Neural cell (in vitro differentiated cells): ENCODE results near the gene RERE.

ENCODE experiments used
- CTCF ChIP-seq: fragments of 450-650 bp; IDR thresholded peaks from 2 replicates; pipeline ENCODE4 v1.5.1; 2014; ENCODE audit warnings: antibody characterized with exemption, mild to moderate bottlenecking, moderate library complexity; ENCODE audit not compliant: poor library complexity, severe bottlenecking
- EP300 ChIP-seq: fragments of 450-650 bp; conservative IDR thresholded peaks from 2 replicates; pipeline ENCODE4 v1.6.1; 2014; ENCODE audit warnings: antibody characterized with exemption, mild to moderate bottlenecking, moderate library complexity; ENCODE audit not compliant: poor library complexity, severe bottlenecking
- EZH2 ChIP-seq: fragments of 200-600, 300-800 bp; shearing (Covaris generic), sonication (generic); IDR thresholded peaks from 2 replicates; pipeline ENCODE4 v1.6.1; 2014; ENCODE audit warnings: antibody characterized with exemption, low read length, borderline replicate concordance, mild to moderate bottlenecking; ENCODE audit not compliant: insufficient read depth, poor library complexity, severe bottlenecking
- POLR2AphosphoS5 ChIP-seq: IDR thresholded peaks from 2 replicates; pipeline ENCODE4 v1.6.1; 2012
- REST ChIP-seq: IDR thresholded peaks from 2 replicates; pipeline ENCODE4 v1.6.1; 2012; ENCODE audit warnings: borderline replicate concordance
- TAF1 ChIP-seq: IDR thresholded peaks from 2 replicates; pipeline ENCODE4 v1.6.1; 2012; ENCODE audit warnings: low read depth

- TF ChIP-seq CTCF (no peak), EP300 (no peak), POLR2AphosphoS5 (no peak), EZH2 (no peak), REST (no peak), TAF1 (no peak)
Measured at GRCh38 chr1:8860738-8861516, 43.5 kb upstream of the RERE start.
